Small intestine (tissue), 7 donors: ENCODE results near the gene LDAH. TPM values are rescaled to one million over a fixed set of nuclear protein-coding genes. Genes with fewer than 3 reads are reported as not detected.

ENCODE experiments used
- DNase-seq, 2 donors: peaks; one replicate each; pipeline versions ENCODE4 v3.0.0 to v3.0.0-alpha.2; 2013
- FAIRE-seq: peaks from 2 replicates; lab custom pipeline; 2012; peaks lifted over from hg19 to GRCh38; lab: Jason Lieb, UNC
- H3K27ac ChIP-seq, 3 donors: one replicate each; pipeline ENCODE4 v1.5.1; 2013; ENCODE audit warnings: low read length in 2 of 3, mild to moderate bottlenecking in 2 of 3, control low read depth in 1 of 3, inconsistent platforms in 1 of 3, low read depth in 1 of 3, moderate library complexity in 1 of 3
- H3K27me3 ChIP-seq, 3 donors: one replicate each; pipeline ENCODE4 v1.6.1; 2013; ENCODE audit warnings: low read length in 3 of 3, inconsistent platforms in 1 of 3; ENCODE audit not compliant: control insufficient read depth in 3 of 3, insufficient read depth in 3 of 3
- H3K36me3 ChIP-seq, 3 donors: one replicate each; pipeline ENCODE4 v1.6.1; 2013; ENCODE audit warnings: low read length in 3 of 3, inconsistent platforms in 1 of 3, low read depth in 1 of 3, mild to moderate bottlenecking in 1 of 3, moderate library complexity in 1 of 3; ENCODE audit not compliant: control insufficient read depth in 3 of 3, insufficient read depth in 2 of 3
- H3K4me1 ChIP-seq, 3 donors: one replicate each; pipeline ENCODE4 v1.6.1; 2013; ENCODE audit warnings: low read length in 2 of 3, inconsistent platforms in 1 of 3, low read depth in 1 of 3, mild to moderate bottlenecking in 1 of 3, moderate library complexity in 1 of 3; ENCODE audit not compliant: control insufficient read depth in 3 of 3, insufficient read depth in 2 of 3
- H3K4me3 ChIP-seq, 3 donors: one replicate each; pipeline ENCODE4 v1.5.1; 2013; ENCODE audit warnings: low read length in 3 of 3, control low read depth in 1 of 3, inconsistent platforms in 1 of 3, low read depth in 1 of 3, mild to moderate bottlenecking in 1 of 3, moderate library complexity in 1 of 3
- H3K9me3 ChIP-seq, 2 donors: one replicate each; pipeline ENCODE4 v1.6.1; 2013; ENCODE audit warnings: low read depth in 1 of 2, low read length in 1 of 2; ENCODE audit not compliant: control insufficient read depth in 2 of 2, insufficient read depth in 1 of 2
- WGBS, 3 donors: extraction: QIAGEN DNeasy Blood & Tissue Kit; methylation state at CpG; one replicate each; pipeline ENCODE4 v1.1.7; 2013; 5-methylcytosine and 5-hydroxymethylcytosine counted together
- polyA plus RNA-seq, 4 donors: library from polyadenylated mRNA; stranded (reverse) in 3 of 4; unstranded in 1 of 4; fragments of 200-250 nt in 3 of 4; fragments of 120-200 nt in 1 of 4; gene quantifications; one replicate each; pipeline versions ENCODE4 v1.2.1 to v1.2.3, GENCODE V29; 2013
- donor health status: healthy with polysubstance abuse.
- donor health status: control.
- donor health status: control.
- donor health status: Bipolar disorder and iron deficiency.
- donor health status: healthy.

The LDAH gene
- polyA plus RNA-seq, 4 donors = 4.3 to 32.1 (median 10.4) TPM

GRCh38 chr2:20657522-20658235 lies 165.2 kb downstream of the LDAH start:
- no peaks in the 10 kb centered on the region for H3K4me1 ChIP-seq
- H3K27me3 ChIP-seq = peaks cover 0 to 34% (median 5%) of the 10 kb centered on the region in 3 donors
- FAIRE-seq (no peak), DNase-seq (no peak)
- H3K4me3 ChIP-seq = no peak overlapping the region
- 70 to 78% (median 77%) methylated on average over 4 of the region's 4 CpGs for WGBS, 3 donors
- H3K36me3 ChIP-seq = no peaks in the 10 kb centered on the region
- H3K9me3 ChIP-seq = no peaks in the 10 kb centered on the region
- no peak overlapping the region for H3K27ac ChIP-seq

GRCh38 chr2:20656561-20656960 lies 166.3 kb downstream of the LDAH start:
- FAIRE-seq = no peak

GRCh38 chr2:20654535-20654813 lies 168.4 kb downstream of the LDAH start:
- Histone ChIP-seq H3K36me3 (no peaks in the 10 kb centered on the region), H3K27ac (no peak overlapping the region), H3K27me3 (peaks cover 0 to 10% (median 0%) of the 10 kb centered on the region in 3 donors), H3K9me3 (no peaks in the 10 kb centered on the region), H3K4me1 (peaks cover 0 to 15% (median 4%) of the 10 kb centered on the region in 3 donors), H3K4me3 (no peak overlapping the region)
- WGBS, 3 donors = 90 to 93% (median 92%) methylated on average over 2 of the region's 2 CpGs
- DNase-seq = no peak
- FAIRE-seq = no peak

More at GRCh38 chr2:20656561-20656960, 166.3 kb downstream of the LDAH start:
- H3K4me3 ChIP-seq = no peak overlapping the region
- H3K27ac ChIP-seq = no peak overlapping the region
- H3K36me3 ChIP-seq = no peaks in the 10 kb centered on the region
- 84 to 89% (median 87%) methylated on average over 7 of the region's 7 CpGs for WGBS, 3 donors
- peaks cover 0 to 2% (median 0%) of the 10 kb centered on the region in 3 donors for H3K4me1 ChIP-seq
- no peaks in the 10 kb centered on the region for H3K9me3 ChIP-seq
- no peak for DNase-seq
- peaks cover 0 to 23% (median 0%) of the 10 kb centered on the region in 3 donors for H3K27me3 ChIP-seq

GRCh38 chr2:20653695-20654534 lies 169.0 kb downstream of the LDAH start:
- no peak for DNase-seq
- H3K36me3 ChIP-seq = no peaks in the 10 kb centered on the region
- no peak overlapping the region for H3K27ac ChIP-seq
- 82 to 87% (median 87%) methylated on average over 7 of the region's 7 CpGs for WGBS, 3 donors
- no peaks in the 10 kb centered on the region for H3K9me3 ChIP-seq
- no peak for FAIRE-seq
- H3K4me3 ChIP-seq = no peak overlapping the region
- H3K27me3 ChIP-seq = peaks cover 0 to 9% (median 0%) of the 10 kb centered on the region in 3 donors
- peaks cover 0 to 17% (median 4%) of the 10 kb centered on the region in 3 donors for H3K4me1 ChIP-seq

- no peak for FAIRE-seq
- 93 to 96% (median 94%) methylated on average over 11 of the region's 11 CpGs for whole genome bisulfite sequencing, 3 donors
- no peak for DNase-seq
- H3K27ac ChIP-seq = no peak overlapping the region
- peaks cover 0 to 9% (median 0%) of the 10 kb centered on the region in 3 donors for H3K27me3 ChIP-seq
- H3K36me3 ChIP-seq = peaks cover 0 to under 1% (median 0%) of the 10 kb centered on the region in 3 donors
- no peaks in the 10 kb centered on the region for H3K9me3 ChIP-seq
- peaks cover 0 to 26% (median 9%) of the 10 kb centered on the region in 3 donors for H3K4me1 ChIP-seq
- no peak overlapping the region for H3K4me3 ChIP-seq
These were observed 170.0 kb downstream of the LDAH start for GRCh38 chr2:20652673-20653575.

- peaks cover 0 to 29% (median 9%) of the 10 kb centered on the region in 3 donors for H3K4me1 ChIP-seq
- H3K27ac ChIP-seq = no peak overlapping the region
- H3K27me3 ChIP-seq = peaks cover 0 to 5% (median 0%) of the 10 kb centered on the region in 3 donors
- 93 to 97% (median 96%) methylated on average over 7 of the region's 7 CpGs for WGBS, 3 donors
- DNase-seq (no peak), FAIRE-seq (no peak)
- H3K36me3 ChIP-seq = peaks cover 0 to 5% (median 0%) of the 10 kb centered on the region in 3 donors
- no peaks in the 10 kb centered on the region for H3K9me3 ChIP-seq
- H3K4me3 ChIP-seq = no peak overlapping the region
These were observed 170.8 kb downstream of the LDAH start for GRCh38 chr2:20652141-20652540.

GRCh38 chr2:20651731-20652099 lies 171.2 kb downstream of the LDAH start:
- DNase-seq (no peak), FAIRE-seq (no peak)
- Histone ChIP-seq H3K27me3 (peaks cover 0 to 3% (median 0%) of the 10 kb centered on the region in 3 donors), H3K4me3 (peak overlapping the region in 2 of 3 donors; percentile 46 to 69), H3K36me3 (peaks cover 0 to 10% (median 0%) of the 10 kb centered on the region in 3 donors), H3K9me3 (no peaks in the 10 kb centered on the region), H3K27ac (peak overlapping the region in 2 of 3 donors; percentile 80 to 93), H3K4me1 (peaks cover 0 to 29% (median 9%) of the 10 kb centered on the region in 3 donors)
- WGBS, 3 donors = 77 to 82% (median 81%) methylated on average over 7 of the region's 7 CpGs
